GM19351 (cell line): Measurements from ENCODE around the gene ADGRB2.

ENCODE experiments used
- ATAC-seq: cut with Tn5 transposase; IDR thresholded peaks from one replicate; pipeline ENCODE4 v1.9.1; 2021; ENCODE audit warnings: mild to moderate bottlenecking, moderate library complexity; ENCODE audit not compliant: unreplicated experiment

The ADGRB2 gene

DNA sequence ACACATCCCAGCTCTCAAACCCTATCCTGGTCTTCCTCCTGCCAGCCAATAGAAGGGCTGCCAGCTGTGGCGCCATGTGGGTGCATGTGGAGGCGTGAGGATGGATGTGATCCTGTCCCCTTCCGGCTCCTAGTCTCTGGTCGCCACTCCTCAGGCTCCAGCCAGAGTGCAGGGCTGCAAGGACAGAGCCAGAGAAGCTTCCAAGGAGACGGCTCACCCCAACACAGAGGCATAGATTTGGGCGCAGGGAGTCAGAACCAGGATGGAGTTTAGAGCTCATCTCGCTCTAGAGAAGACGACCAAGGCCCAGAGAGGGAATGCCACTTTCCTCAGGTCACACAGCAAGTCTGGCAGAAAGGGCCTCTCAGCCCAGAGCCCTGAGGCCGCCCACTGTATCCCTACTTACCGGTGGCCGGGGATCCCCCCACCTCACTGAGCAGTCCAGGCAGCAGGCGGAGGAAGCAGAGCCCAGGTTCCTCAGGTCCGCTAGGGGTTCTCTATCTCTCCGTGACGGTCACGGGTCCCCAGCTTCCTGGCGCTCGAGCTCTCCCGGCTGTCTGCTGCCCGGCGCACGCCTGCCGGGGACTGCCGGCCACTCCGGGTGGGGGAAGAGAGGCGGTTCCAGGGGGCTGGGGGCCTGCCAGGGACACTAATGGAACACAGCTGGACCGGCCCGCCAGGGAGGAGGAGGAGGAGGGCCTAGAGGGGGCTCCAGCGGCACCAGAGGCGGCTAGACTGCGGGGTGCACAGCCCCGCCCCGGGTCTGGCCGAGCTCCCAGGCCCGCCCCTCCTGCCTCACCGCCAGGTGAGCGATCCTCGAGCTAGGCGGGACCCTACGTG is 60.5 kb downstream of the ADGRB2 start, which contains the start of gene COL16A1:
COL16A1 (minus strand) TSS at position 587 of the 840 bp plus-strand sequence. CDS start 1,824 bp downstream, outside the sequence.
- no peak for ATAC-seq

DNA sequence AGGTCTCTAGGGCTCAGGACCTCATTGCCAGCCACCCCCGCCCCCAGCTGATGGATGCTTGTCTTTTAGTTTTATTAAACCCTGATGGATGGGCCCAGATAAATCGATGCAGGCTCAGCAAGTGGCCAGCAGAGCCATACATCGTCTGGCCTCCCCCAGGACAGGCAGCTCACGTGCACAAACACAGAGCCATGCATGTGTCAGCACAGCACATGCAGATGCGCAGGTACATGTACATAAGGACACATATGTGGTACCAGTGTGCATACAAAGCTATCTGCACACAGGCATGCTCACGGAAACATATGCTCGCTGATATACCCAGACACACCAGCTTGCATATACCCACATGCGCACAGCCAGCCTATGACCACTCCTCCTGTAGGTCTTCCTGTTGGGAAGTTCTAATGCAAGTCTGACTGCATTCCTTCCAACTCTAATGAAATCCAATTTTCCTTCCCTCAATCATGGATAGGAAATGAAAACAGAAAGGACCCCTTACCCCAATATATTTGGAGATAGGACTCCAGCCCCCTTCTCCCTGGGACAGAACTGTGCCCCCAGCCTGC is 61.2 kb downstream of the ADGRB2 start:
- no peak for ATAC-seq

DNA sequence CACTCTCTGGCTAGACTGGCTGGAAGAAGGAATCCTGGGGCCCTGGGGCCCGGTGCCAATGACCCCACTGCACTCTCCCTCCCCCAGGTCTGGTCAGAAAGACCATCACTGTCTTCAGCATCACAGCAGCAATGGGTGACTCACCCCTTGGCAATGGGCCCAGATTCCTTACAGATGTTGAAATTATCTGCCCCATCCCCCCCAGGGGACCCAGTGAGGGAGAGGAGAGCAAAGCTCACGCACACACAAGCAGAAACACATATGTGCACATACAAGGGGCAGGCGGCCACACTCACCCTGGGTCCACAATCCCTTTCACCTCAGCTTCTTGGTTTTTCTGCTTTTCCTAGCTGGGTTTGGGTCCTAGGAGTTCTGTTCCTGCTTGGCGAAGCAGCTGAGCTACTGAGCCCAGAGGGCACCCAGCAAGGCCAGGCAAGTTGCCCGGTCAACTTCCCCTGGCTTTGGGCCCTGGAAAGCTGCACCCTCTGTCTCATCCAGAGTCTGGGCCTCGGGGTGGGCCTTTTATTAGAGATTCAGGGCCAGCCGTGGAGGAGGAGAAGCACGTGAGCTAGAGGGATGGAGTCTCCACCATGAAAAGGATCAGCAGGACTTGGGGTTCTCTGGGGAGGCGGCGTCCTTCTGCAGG is 62.9 kb downstream of the ADGRB2 start:
- ATAC-seq, result no peak

DNA sequence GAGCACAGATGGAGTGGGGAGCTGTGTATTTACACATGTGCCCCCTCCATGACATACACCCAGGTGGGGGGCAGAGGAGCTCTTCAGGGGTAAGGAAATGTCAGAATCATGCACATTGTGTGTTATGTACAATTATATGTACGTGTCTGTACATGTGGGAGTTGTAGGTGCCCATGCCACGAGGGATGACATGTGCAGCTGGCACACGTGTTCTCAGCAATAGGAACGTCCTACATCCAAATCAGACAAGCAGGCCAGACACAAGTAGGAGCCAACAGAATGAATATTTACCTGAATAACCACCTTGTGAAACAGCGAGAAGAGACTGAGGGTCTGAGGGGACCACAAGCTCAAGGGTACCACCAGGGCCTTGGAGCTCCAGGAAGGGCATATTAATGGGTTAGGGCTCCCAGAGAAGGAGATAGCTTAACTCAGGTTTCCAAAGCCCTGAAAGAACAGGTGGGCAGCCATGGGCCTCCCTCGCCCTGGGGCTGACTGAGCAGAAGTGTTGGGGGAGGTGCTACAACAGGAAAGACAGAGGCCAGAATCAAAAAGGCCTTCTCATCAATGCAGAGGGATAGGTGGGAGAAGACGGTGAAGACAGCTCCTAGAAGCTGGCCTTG is 63.6 kb downstream of the ADGRB2 start:
- ATAC-seq, result no peak

DNA sequence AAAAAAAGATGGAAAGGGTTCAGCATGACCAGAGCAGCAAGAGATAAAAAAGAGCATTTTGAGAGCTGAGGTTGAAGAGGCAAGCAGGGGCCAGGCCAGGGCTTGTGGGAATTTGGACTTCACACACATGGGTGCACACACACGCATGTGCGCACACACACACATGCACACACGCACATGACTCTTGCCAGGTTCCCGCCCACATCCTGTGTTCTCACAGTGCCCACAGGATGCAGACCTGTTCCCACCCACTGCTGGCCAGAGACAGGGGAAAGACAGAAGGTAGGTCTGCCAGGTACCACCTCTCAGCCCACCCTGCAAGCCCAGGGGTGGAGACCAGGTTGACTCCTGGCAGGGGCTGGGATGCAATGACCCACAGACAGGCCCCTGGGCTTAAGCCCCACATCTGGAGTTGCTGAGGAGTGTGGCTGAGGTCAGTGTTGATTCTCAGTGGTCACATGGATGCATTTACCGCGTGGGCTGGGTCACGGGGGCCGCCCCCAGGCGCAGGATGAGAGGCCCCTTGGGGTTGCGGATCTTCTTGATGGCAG is 64.7 kb downstream of the ADGRB2 start:
- no peak for ATAC-seq

DNA sequence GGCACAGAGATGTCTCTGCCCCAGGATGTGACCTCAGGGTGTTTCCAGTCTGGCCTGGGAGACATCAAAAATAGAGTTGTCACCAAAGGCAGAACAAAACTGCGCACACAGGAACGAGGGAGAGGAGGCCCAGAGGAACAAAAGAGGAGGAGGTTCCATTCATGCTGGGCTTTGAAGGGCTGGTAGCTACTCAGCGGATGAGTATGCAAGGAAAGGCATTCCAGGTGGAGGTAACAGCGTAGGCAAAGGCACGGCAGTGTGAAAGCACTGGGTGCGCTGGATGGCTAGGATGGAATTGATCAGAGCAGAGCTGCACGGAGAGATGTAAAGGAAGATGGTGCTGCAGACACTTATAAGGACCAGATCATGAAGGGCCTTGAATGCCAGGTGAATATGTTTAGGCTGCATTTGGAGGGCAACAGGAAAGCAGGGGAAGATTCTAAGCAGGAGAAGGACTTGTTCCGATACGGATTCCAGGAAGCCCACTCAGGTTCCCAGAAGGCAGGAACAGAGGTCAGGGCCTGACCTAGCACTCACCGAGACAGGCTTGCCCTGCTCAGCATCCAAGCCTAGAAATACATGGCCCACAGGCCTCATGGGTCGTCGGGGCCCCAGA is 66.7 kb downstream of the ADGRB2 start:
- ATAC-seq, result no peak

DNA sequence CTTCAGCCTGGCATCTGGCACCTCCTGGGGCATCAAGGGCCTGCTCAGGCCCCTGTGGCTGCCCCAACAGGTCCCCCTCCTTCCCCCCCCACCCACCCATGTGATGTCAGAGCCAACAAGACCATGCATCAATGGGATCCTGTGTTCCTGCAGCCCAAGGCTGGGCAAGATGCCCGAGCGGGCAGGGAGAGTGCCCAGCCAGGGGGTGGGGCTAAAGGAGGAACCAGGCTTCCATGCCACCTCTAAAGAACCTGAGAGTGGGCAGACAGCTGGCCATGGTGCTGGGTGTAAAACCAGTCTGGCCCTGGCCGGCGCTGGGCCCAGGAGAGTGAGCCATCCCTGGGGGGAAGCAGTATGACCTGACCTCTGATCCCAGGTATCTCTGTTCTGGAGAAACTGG is 67.9 kb downstream of the ADGRB2 start:
- no peak for ATAC-seq

DNA sequence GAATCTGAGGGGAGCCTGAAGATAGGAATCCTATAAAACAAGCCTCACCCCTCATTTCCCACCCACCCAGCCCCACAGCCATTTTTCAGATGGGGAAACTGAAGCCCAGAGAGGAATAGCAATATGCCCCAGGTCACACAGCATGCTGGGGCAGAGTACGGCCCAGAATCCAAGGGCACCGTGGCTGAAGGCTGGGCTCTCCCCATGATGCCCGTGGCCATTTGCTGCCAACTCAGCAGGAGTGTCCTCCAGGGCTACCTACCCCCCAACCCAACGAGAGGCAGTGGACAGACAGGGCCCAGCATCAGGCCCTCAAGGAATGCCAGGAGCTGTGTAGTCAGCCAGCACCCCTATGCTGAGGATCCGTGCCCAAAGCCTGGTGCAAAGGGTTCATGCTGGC is 68.8 kb downstream of the ADGRB2 start:
- no peak for ATAC-seq

DNA sequence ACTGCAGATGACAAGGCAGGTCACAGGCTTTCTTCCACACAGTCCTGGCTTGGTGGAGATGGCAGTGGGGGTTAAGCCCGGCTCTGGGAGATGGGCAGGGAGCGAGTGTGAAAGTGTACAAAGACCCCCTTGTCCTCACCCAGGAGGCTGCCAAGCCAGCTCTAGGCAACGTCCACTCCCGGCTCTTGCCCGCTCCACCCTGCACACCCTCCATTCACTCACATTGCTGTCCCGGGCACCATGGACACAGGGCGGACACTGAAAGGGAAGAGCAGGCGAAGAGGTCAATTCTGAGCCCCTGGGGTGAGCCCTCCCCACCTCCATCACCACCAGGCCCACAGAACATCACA is 69.2 kb downstream of the ADGRB2 start:
- ATAC-seq, result no peak

DNA sequence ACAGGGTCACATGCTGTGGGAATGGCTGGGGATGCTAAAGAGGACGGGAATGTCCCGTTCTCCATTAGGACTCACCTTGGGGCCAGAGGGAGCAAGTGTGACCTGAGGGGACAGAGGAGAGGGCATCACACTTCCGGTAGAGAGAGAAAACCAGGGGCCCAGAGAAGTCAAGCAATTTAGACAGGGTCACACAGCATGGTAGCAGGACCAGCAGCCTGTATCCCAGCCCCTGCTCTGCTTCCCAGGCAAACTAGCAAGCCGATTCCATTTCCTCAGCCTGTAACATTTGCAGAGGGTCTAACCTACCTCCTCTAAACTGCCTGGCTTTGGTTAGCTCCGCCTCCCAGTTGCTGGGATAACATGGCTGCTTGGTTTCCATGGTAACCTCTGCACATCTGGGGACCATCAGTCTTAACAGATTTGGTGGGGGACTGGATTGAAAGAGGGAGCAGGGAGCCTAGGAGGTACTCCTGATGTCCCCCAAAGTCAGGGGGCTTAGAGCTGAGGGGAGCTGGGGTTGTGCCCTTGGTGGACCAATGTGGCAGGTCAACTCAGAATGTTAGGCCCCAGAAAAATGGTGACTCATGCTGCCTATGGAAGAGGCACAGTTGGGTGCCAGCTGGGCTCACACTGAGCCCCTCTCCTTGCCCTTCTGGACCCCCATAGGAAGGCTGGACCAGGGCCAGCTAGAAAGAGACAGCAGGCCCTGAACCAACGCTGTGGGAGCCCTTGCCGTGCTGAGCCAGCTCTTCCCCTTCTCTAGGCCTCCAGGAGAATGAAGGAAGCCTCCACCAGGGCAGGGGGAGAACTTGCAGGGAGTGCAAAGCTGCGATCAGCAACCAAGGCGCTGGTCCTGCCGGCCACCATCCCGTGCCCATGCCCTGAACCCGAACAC is 69.8 kb downstream of the ADGRB2 start:
- no peak for ATAC-seq

DNA sequence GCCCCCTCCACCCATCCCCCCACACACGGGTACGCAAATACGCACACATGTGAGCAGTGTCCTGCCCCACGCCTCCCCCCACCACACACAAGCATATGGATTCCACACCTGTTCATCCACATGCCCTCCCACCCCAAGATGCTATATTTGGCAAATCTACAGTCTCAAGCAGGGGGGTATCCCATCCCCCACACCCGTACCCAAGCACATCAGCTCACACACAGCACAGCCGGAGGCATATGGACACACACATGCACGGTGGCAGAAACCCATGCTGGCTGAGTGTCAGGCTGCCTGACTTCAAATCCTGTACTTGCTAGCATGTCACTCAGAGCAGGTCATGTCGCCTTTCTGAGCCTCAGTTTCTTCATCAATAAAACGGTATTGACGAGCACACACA is 70.9 kb downstream of the ADGRB2 start:
- no peak for ATAC-seq

DNA sequence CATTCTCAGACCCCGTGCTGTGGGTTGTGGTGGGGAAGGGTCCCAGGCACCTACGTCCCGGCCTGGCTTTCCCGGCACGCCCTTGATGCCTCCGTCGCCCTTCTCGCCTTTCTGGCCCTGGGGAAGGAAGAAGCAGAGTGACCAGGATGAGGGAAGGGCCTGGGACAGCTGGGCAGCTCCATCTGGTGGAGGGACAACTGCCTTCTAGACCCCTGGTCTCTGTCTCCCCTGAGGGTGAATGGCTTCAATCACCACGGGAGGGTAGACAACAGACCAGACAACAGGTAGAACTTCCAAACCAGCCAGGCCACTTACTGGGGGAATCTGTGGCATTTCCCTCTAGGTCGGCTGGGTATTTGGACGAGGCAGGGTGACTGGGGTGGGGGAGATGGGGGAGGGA is 72.2 kb downstream of the ADGRB2 start:
- ATAC-seq, result no peak

DNA sequence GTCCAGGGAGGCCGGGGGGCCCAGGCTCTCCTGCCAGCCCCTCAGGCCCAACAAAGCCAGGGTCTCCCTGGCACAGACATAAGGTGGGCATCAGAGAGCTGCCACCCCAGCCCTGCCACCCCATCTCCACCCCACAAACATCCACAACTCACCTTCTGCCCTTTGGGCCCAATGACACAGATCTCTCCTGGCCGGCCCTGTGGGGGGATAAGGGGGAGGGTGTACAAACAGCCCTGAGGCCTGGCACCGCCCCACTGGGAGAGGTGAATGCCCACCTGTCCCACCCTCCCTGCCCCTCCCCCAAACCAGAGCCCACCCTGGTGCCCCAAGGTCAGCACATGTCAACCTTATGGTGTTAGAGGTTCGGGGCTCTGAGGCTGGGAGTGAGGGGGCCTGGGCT is 72.7 kb downstream of the ADGRB2 start:
- no peak for ATAC-seq

DNA sequence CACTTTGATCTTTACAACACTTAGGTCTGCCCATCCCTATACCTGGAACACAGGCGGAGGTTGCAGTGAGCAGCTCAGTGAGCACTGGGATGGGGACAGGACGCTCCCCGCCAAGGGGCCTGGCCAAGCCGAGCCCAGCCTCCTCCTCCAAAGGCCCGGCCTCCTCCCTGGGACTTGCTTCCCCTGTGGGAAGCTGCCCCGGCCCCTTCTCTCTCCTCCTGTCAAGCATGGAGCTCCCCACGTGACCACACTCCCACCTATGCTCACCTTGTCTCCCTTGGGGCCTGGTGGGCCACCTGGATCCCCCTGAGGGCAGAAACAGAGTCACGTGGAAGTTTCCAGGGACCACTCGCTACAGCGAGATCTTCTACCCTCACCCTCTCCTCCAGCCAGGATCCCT is 73.2 kb downstream of the ADGRB2 start:
- ATAC-seq, result no peak

DNA sequence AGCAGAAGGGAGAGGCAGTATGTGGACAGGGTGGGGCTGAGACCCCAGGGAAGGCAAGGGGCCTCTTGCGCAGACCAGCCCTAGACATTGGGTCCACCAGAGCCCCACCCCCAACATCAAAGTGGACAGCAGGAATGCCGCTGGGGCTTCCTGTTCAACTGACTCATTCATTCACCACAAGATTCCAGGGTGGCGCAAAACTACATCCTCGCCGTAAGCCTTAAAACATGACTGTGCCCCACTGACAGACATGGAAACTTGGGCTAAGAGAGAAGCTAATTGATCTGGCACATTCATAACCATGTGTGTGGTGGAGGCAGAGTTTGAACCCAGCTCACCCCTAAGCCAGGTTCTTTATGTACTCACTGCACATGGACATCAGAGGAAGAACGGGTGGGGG is 74.3 kb downstream of the ADGRB2 start:
- ATAC-seq, result no peak

DNA sequence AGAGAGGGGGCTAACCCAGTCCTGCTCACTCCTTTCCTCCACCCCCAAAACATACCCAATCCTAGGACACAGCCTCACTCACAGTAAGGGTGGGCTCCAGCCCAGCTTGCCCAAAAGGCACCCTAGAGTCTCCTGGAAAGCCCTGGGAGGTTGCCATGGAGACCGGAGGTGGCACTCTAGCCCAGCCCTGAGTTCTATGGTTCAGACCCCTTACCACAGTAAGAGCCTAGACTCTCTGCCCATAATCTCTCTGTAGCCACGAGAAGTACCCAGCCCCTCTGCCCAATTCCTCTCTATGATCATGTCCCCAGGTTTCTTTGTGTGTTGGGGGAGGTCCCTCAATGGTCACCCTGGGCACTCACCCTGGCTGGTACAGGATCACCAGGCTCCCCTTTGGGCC is 74.8 kb downstream of the ADGRB2 start:
- no peak for ATAC-seq

DNA sequence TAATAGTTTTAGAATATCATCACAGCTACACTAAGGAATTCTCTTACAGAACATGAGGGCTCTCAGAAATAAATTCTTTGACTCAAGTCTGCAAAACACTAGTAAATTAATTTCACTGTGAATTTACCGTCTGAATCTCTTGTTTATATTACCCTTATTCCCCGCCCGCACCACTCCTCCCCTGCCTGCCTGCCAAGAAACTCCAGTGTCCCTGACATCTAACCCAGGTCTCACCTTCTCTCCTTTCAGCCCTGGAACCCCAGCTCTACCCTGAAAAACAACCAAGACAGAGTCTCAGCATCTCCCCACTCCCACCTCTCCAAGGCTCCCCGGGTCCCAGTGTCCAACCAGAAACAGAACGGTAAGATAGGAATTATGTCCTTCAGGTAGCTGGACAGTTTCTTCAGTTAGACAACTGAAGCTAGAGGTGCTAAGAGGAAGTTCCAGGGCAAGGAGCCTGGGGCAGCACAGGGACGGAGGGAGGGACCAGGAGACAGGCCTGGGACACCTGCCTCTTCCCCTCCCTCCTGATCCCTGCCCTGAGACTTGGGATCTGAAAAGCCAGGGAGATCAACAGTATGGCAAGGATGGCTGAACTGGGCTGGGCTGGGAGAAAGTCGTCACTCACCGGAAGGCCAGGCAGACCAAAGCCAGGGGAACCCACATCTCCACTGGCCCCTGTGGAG is 75.8 kb downstream of the ADGRB2 start:
- ATAC-seq, result no peak

DNA sequence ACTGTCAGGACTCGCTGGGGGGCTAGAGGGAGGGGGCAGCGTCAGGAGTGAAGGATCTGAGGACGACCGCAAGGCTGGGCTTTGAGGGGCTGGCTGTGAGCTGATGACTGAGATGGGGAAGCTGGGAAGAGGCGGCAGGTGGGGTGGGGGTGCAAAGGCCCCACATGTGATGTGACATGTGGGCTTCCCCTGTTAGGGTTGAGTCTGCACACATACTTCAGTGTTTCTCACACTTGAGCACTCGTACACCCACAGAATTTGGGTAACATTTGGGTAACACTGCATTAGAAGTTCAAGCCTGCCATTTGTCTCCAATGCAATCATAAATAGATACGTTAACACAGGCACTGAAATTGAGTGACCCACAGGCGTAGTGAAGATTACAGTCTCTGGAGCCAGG is 76.5 kb downstream of the ADGRB2 start:
- no peak for ATAC-seq

DNA sequence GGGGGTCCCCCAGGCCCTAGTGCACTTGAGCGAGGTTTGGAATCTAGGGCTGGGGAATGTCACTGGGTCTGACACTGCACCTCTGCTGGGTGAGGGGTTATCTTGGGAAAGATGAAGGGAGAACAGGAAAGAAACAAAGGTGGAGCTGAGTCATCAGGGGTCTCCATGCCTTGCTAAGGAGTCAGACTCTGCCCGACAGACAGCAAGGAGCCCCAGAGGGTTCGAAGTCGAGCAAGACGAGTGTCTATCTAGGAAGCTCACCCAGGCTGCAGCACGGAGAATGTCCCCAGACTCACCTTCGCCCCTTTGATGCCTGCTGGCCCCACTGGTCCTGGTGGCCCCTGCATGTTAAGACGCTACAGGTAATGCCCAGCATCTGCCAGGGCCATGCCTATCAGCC is 78.3 kb downstream of the ADGRB2 start:
- ATAC-seq, result no peak
